HG03064 (cell line): Measurements from ENCODE around the gene NCAPD2.
A peak's percentile ranks its signal among the peaks of the same experiment; 100 is the strongest.
"Not testable (repeated sequence)": the region's sequence is repeated elsewhere in the genome, so short reads cannot be mapped to it uniquely, and the experiment has no call there.

Source experiments
- ATAC-seq: cut with Tn5 transposase; IDR thresholded peaks from one replicate; pipeline ENCODE4 v1.9.1; 2021; ENCODE audit warnings: low read depth; ENCODE audit not compliant: unreplicated experiment

NCAPD2 gene

DNA sequence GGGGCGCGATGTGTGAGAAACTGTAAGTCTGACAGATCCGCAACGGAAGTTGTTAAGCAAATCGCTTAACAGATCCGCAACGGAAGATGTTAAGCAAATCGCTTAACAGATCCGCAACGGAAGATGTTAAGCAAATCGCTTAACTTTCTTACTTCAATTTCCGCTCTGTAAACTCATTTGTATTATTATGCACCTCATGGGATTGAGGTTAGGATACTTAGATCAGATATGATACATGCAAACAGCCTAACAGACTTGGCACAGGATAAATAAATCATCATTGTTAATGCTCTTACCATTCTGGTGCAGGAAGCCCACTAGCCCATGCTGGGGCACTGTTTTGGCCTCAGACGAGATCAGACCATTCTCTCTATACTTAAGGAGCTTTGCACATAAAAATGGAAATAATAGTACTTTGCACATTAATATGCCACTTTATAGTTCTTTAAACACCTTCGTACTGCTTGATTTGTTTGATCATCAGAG is 399 bp downstream of the NCAPD2 start:
- peak; percentile 36 for ATAC-seq

- no peak for ATAC-seq
Measured at GRCh38 chr12:6494968-6495367, 1.1 kb downstream of the NCAPD2 start.

DNA sequence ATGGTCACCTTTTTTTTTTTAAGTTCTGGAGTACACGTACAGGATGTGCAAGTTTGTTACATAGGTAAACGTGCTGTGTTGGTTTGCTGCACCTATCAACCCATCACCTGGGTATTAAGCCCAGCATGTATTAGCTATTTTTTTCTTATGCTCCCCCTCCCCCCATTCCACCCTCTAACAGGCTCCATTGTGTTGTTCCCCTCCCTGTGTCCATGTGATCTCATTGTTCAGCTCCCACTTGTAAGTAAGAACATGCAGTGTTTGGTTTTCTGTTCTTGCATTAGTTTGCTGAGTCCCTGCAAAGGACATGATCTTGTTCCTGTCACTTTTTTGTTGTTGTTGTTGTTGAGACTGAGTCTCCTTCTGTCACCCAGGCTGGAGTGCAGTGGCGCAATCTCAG is 3.4 kb downstream of the NCAPD2 start:
- not testable (repeated sequence) for ATAC-seq

- no peak for ATAC-seq
Measured at GRCh38 chr12:6500466-6500865, 6.6 kb downstream of the NCAPD2 start.

DNA sequence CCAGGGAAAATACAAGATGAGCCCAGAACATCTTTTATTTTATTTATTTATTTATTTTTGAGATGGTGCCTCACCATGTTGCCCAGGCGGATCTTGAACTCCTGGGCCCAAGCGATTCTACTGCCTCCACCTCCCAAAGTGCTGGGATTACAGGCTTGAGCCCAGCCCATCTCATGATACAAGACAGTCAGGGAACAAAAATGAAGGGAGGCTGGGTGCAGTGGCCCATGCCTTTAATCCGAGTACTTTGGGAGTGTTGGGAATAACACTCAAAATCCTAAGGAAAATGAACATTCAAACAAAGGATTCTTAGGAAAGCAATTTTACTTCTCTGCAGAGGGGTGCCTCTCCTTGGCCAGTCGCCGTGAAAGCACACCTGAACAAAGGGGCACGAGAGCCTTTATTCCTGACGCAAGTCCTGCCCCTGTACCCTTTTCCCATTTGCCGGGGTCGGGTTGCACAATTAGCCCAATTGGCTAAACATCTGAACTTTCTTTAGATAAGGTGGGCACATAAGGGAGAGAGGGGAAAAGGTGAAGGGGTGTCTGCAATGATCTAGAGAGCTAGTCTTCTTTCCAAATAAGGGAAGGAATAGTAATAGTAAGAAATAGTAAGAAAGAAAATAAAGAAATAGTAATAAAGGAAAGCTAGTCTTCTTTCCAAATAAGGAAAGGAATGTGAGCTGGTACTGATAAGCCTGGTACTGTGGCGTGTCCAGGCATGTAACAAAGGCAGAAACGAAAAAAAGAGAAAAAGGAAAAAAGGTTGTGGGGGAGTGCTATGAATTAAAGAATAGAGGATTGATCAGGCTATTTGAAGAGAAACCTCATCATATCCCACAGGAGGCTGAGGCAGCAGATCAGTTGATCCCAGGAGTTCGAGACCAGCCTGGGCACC is 13.4 kb downstream of the NCAPD2 start:
- ATAC-seq, result no peak

DNA sequence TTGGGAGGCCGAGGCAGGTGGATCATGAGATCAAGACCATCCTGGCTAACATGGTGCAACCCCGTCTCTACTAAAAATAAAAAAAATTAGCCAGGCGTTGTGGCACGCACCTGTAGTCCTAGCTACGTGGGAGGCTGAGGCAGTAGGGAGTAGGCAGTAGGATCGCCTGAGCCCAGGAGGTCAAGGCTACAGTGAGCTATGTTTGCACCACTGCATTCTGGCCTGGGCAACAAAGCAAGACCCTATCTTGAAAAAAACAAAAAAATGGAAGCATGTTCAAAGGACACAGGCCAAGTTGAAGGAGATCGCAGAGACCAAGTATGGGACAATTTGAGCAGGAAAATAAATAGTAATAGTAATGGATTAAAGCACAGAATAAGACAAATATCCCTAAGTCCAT is 14.2 kb downstream of the NCAPD2 start:
- ATAC-seq, result no peak

DNA sequence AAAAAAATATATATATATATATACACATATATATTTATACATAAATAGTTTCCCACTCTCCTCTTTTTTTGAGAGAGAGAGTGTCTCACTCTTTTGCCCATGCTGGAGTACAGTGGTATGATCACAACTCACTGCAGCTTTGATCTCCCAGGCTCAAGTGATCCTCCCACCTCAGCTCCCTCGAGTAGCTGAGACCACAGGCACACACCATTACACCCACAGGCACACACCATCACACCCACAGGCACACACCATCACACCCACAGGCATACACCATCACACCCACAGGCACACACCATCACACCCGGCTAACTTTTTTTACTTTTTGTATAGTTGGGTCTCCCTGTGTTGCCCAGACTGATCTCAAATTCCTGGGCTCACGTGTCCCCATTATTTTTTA is 26.3 kb downstream of the NCAPD2 start:
- ATAC-seq, result no peak

DNA sequence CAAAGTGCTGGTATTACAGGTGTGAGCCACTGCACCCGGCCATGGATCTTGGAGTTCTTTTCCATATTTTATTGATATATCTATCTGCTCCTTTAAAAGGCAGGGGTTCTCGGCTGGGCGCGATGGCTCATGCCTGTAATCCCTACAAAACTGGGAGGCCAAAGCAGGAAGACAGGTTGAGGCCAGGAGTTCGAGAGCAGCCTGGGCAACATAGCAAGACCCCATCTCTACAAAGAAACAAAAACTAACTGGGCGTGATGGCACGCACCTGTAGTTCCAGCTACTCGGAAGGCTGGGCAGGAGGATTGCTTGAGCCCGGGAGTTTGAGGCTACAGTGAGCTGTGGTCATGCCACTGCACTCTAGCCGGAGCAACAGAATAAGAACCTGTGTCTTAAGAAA is 28.3 kb downstream of the NCAPD2 start:
- no peak for ATAC-seq

DNA sequence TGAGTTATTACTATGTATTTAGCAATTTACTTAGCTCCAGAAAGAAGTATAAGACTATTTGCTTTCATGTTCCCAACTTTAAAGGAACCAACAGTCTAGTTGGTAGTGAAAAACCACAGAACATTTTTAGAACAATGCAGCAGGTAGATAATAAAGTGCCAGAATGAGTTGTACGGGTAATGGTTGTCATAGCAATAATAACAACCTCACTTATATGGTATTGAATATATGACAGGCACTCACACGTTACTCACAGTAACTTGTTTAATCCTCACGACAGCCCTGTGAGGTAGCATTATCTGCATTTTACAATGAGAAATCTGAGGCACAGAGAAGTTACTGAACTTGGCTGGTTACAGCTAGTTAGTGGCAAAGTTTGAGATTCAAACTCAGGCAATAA is 29.8 kb downstream of the NCAPD2 start:
- ATAC-seq, result no peak

DNA sequence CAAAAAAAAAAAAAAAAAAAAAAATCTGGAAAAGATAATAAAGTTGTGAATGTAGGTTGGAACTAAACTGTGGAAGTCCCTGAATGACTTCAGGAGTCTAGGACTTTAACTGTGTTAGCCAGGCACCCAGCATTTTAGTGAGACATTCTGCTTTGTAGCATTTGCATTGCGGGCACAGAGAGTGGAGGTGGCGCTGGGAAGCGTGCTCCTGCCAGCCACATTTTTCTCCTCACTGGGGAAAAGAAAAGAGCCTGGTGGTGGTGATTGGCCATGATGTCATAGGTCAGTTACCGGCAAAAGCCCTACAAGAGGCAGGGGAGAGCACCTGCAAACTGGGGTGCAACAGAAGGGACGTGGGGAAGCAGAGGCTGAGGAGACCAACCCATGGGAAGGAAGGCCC is 30.7 kb downstream of the NCAPD2 start:
- ATAC-seq, result no peak

- ATAC-seq, result no peak
Measured at GRCh38 chr12:6526201-6526600, 32.3 kb downstream of the NCAPD2 start.

DNA sequence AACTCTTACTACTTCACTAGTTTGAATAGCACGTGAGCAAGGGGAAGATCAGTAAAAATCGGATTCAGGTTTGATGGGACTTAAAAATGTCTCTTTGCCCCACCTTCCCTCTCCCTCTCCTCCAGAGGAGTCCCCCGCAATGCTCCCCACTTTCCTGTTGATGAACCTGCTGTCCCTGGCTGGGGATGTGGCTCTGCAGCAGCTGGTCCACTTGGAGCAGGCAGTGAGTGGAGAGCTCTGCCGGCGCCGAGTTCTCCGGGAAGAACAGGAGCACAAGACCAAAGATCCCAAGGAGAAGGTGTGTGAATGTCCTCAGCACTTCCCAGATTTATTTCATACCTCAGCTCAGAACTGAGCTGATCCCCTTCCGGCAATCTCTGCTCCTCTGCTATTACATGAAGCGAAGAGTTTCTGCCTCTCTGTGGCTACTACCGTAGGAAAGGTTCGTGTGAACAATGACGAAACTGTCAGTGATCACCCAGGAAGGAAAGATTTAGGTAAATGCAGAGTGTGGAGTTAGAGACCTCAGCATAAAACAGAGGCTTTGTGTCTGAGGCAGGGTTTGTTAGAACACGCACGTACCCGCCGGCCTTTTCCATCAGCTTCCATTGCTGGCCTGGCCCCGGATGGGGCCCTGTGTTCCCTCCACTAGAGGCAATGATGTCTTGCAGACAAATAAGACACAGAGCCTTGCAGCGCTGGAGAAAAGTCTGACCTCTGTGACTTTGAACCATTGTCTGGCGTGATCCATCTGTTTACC is 33.0 kb downstream of the NCAPD2 start:
- no peak for ATAC-seq

GRCh38 chr12:6527711-6528110 is 33.8 kb downstream of the NCAPD2 start:
- no peak for ATAC-seq

GRCh38 chr12:6528539-6529235 is 34.8 kb downstream of the NCAPD2 start:
- no peak for ATAC-seq

DNA sequence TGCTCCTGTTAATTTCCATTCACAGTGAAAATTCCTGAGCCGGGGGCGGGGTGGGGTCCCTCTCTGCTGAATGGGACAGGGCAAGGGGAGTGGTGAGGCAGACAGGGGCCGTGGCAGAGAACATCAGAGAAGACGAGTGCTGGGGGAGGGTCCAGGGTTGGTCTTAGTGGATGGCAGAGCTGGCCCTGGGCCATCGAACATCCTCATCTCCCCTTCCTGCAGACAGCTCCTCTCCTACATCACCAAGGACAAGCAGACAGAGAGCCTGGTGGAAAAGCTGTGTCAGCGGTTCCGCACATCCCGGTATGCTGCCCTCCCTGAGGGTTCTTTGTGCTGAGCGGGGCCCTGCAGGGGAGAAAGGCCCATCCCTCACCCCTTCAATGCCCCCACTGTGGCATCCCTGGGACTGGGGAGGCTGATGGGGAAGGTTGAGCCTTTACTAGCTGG is 35.4 kb downstream of the NCAPD2 start:
- ATAC-seq, result no peak

GRCh38 chr12:6530576-6531260 is 36.8 kb downstream of the NCAPD2 start:
- no peak for ATAC-seq

DNA sequence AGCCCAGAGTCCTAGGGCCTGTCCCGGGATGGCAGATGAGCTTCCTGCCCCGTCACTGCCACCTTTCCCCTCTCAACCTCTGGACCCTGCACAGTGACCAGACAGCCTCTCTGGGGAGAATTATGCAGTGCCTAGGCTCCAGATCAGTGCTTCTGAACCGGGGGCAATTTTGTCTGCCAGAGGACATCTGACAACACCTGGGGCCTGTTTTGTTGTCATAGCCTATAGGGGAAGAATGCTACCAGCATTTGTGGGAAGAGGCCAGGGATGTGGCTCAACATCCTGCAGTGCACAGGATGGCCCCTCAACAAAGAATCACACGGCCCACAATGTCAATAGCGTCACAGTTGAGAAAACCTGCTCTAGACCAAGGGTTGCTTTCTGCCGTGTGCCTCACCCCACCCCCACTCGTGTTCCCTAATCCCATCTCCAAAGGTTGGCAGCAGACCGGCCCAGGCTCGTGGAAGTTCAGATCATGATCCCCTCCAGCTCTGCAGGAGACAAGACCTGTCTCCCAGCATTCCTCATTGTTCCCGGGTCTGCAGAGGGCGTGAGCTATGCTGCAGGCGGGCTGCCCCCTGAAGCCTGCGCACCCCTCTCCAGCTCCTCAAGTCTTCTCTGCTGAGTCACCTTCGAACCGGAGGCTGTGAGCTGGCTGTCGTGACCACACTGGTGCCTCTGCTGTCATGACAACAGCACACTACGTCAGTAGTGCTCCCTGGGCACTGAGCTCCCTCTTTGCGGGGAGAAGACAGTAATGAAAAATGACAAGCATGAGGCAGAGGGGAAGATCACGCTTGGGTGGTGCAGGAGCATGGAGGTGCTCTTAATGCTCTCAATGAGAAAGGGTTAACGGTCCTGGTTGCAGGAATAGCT is 38.4 kb downstream of the NCAPD2 start:
- no peak for ATAC-seq

- ATAC-seq, result no peak
Measured at GRCh38 chr12:6532927-6533652, 39.2 kb downstream of the NCAPD2 start.

GRCh38 chr12:6533653-6533922 is 39.7 kb downstream of the NCAPD2 start:
- ATAC-seq, result no peak
